HepG2 (cell line): ENCODE data around the gene DHX36. TPM values are rescaled to one million over a fixed set of nuclear protein-coding genes. Genes with fewer than 3 reads are reported as not detected.
A peak's percentile ranks its signal among the peaks of the same experiment; 100 is the strongest.

Source experiments
- CBX2 ChIP-seq, 2 experiments: fragments of 200-600 bp in 1 of 2; sonication (generic); formaldehyde crosslinking in 1 of 2; IDR thresholded peaks; 2 replicates each; pipeline versions ENCODE4 v1.7.0 to v1.8.1; 2018 to 2022; ENCODE audit warnings: low read depth in 2 of 2, low read length in 1 of 2, mild to moderate bottlenecking in 1 of 2, missing genetic modification reagents in 1 of 2
- ERF ChIP-seq: IDR thresholded peaks from 2 replicates; pipeline ENCODE4 v1.6.1; 2018; ENCODE audit warnings: missing biosample characterization, missing genetic modification reagents
- NR2C2 ChIP-seq: sonication (generic); formaldehyde crosslinking; IDR thresholded peaks from 2 replicates; pipeline ENCODE4 v1.4.0; 2020; ENCODE audit warnings: missing genetic modification reagents, mild to moderate bottlenecking, moderate library complexity, borderline replicate concordance
- ZFP36L1 ChIP-seq: sonication (generic); formaldehyde crosslinking; IDR thresholded peaks from 2 replicates; pipeline ENCODE4 v1.8.0; 2022; ENCODE audit warnings: mild to moderate bottlenecking, missing genetic modification reagents, moderate library complexity
- ZKSCAN1 ChIP-seq: fragments of 150-350 bp; IDR thresholded peaks from 2 replicates; pipeline ENCODE4 v1.6.1; 2014; ENCODE audit warnings: low read length
- ZNF7 ChIP-seq: IDR thresholded peaks from 2 replicates; pipeline ENCODE4 v1.6.1; 2016; ENCODE audit warnings: missing biosample characterization, missing genetic modification reagents
- polyA plus RNA-seq, 8 experiments: library from polyadenylated mRNA; depleted of rRNA in 3 of 8; stranded (reverse) in 7 of 8; unstranded in 1 of 8; fragments of >200 nt; fragmentation: Illumina TruSeq in 4 of 8; extraction: Trizol in 4 of 8; gene quantifications; 2 replicates each; pipeline versions ENCODE4 v1.2.1 to v1.2.3, GENCODE V29; 2011 to 2016; ENCODE audit warnings: low read depth in 4 of 8, missing spikeins in 1 of 8, mixed read lengths in 1 of 8; ENCODE audit not compliant: insufficient read depth in 1 of 8
- total RNA-seq, 5 experiments: library from RNA; depleted of rRNA; stranded (reverse); fragments of >200 nt; fragmentation: Illumina TruSeq; extraction: Trizol; gene quantifications; 2 replicates each; pipeline ENCODE4 v1.2.3, GENCODE V29; 2016; ENCODE audit warnings: low read depth in 1 of 5
- TF ChIP-seq, protein P1 (sequence below), 2 experiments: sonication (generic) in 1 of 2; formaldehyde crosslinking in 1 of 2; IDR thresholded peaks; 2 replicates each; pipeline versions ENCODE4 v1.4.0 to v1.6.1; 2016 to 2020; ENCODE audit warnings: borderline replicate concordance in 1 of 2, low read depth in 1 of 2, mild to moderate bottlenecking in 1 of 2, missing genetic modification reagents in 1 of 2
- TF ChIP-seq, protein P2 (sequence below): sonication (generic); formaldehyde crosslinking; IDR thresholded peaks from 2 replicates; pipeline ENCODE4 v1.5.1; 2020; ENCODE audit warnings: mild to moderate bottlenecking, missing genetic modification reagents, borderline replicate concordance
- TF ChIP-seq, protein P3 (sequence below): sonication (generic); formaldehyde crosslinking; IDR thresholded peaks from 2 replicates; pipeline ENCODE4 v1.4.0; 2020; ENCODE audit warnings: missing genetic modification reagents
- TF ChIP-seq, protein P4 (sequence below): sonication (generic); formaldehyde crosslinking; IDR thresholded peaks from 2 replicates; pipeline ENCODE4 v1.5.1; 2020; ENCODE audit warnings: mild to moderate bottlenecking, moderate library complexity, missing genetic modification reagents
- TF ChIP-seq, protein P5 (sequence below): sonication (generic); formaldehyde crosslinking; IDR thresholded peaks from 2 replicates; pipeline ENCODE4 v1.5.1; 2020; ENCODE audit warnings: mild to moderate bottlenecking, missing genetic modification reagents

Gene DHX36
- total and polyA plus RNA-seq, 2 of the 13 experiments (the other 11 are each of a cell fraction or from before 2014, with no cell fraction given), result 30.3 to 44.2 TPM

DNA sequence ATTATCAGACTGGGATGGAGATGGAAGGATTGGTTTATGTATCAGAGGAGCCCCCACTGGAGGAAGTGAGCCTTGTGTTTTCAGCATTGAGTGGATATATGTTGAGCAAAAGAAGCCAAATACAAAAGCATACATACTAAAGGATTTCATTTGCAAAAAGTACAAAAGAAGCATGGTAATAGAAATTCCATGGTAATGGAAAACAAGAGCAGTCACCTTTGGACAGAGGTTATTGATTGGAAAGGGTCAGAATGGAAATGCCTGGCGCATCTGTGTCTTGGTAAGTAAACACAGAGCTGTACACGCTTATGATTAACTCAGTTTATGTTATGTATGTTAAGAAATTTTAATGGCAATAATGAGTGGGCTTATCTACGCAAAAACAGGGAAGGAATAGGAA is 72.7 kb downstream of the DHX36 start (continued):
- TF ChIP-seq, protein P1, sequence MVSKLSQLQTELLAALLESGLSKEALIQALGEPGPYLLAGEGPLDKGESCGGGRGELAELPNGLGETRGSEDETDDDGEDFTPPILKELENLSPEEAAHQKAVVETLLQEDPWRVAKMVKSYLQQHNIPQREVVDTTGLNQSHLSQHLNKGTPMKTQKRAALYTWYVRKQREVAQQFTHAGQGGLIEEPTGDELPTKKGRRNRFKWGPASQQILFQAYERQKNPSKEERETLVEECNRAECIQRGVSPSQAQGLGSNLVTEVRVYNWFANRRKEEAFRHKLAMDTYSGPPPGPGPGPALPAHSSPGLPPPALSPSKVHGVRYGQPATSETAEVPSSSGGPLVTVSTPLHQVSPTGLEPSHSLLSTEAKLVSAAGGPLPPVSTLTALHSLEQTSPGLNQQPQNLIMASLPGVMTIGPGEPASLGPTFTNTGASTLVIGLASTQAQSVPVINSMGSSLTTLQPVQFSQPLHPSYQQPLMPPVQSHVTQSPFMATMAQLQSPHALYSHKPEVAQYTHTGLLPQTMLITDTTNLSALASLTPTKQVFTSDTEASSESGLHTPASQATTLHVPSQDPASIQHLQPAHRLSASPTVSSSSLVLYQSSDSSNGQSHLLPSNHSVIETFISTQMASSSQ (IDR thresholded peaks at IDR 0.05; ENCODE audit: low read depth), result peak; percentile 59; the same call in 1 of the 2 replicates
- TF ChIP-seq, protein P1 (CRISPR knock-in tag; IDR thresholded peaks at IDR 0.05; ENCODE audit: borderline replicate concordance), result no peak
- TF ChIP-seq NR2C2 (CRISPR knock-in tag), result no peak
- peak; percentile 99 for TF ChIP-seq ZNF7 (CRISPR knock-in tag)
- no peak for TF ChIP-seq ERF
- peak; percentile 39; the same call in 1 of the 2 replicates for TF ChIP-seq ZFP36L1 (CRISPR knock-in tag)
- TF ChIP-seq CBX2 (IDR thresholded peaks at IDR 0.05; ENCODE audit: low read depth, low read length), result no peak
- no peak for TF ChIP-seq CBX2 (CRISPR knock-in tag; IDR thresholded peaks at IDR 0.05; ENCODE audit: low read depth)
- TF ChIP-seq, protein P2, sequence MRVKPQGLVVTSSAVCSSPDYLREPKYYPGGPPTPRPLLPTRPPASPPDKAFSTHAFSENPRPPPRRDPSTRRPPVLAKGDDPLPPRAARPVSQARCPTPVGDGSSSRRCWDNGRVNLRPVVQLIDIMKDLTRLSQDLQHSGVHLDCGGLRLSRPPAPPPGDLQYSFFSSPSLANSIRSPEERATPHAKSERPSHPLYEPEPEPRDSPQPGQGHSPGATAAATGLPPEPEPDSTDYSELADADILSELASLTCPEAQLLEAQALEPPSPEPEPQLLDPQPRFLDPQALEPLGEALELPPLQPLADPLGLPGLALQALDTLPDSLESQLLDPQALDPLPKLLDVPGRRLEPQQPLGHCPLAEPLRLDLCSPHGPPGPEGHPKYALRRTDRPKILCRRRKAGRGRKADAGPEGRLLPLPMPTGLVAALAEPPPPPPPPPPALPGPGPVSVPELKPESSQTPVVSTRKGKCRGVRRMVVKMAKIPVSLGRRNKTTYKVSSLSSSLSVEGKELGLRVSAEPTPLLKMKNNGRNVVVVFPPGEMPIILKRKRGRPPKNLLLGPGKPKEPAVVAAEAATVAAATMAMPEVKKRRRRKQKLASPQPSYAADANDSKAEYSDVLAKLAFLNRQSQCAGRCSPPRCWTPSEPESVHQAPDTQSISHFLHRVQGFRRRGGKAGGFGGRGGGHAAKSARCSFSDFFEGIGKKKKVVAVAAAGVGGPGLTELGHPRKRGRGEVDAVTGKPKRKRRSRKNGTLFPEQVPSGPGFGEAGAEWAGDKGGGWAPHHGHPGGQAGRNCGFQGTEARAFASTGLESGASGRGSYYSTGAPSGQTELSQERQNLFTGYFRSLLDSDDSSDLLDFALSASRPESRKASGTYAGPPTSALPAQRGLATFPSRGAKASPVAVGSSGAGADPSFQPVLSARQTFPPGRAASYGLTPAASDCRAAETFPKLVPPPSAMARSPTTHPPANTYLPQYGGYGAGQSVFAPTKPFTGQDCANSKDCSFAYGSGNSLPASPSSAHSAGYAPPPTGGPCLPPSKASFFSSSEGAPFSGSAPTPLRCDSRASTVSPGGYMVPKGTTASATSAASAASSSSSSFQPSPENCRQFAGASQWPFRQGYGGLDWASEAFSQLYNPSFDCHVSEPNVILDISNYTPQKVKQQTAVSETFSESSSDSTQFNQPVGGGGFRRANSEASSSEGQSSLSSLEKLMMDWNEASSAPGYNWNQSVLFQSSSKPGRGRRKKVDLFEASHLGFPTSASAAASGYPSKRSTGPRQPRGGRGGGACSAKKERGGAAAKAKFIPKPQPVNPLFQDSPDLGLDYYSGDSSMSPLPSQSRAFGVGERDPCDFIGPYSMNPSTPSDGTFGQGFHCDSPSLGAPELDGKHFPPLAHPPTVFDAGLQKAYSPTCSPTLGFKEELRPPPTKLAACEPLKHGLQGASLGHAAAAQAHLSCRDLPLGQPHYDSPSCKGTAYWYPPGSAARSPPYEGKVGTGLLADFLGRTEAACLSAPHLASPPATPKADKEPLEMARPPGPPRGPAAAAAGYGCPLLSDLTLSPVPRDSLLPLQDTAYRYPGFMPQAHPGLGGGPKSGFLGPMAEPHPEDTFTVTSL (CRISPR knock-in tag), result peak; percentile 93
- TF ChIP-seq, protein P3, sequence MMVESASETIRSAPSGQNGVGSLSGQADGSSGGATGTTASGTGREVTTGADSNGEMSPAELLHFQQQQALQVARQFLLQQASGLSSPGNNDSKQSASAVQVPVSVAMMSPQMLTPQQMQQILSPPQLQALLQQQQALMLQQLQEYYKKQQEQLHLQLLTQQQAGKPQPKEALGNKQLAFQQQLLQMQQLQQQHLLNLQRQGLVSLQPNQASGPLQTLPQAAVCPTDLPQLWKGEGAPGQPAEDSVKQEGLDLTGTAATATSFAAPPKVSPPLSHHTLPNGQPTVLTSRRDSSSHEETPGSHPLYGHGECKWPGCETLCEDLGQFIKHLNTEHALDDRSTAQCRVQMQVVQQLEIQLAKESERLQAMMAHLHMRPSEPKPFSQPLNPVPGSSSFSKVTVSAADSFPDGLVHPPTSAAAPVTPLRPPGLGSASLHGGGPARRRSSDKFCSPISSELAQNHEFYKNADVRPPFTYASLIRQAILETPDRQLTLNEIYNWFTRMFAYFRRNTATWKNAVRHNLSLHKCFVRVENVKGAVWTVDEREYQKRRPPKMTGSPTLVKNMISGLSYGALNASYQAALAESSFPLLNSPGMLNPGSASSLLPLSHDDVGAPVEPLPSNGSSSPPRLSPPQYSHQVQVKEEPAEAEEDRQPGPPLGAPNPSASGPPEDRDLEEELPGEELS (CRISPR knock-in tag), result peak; percentile 76
- no peak for TF ChIP-seq ZKSCAN1
- TF ChIP-seq, protein P4, sequence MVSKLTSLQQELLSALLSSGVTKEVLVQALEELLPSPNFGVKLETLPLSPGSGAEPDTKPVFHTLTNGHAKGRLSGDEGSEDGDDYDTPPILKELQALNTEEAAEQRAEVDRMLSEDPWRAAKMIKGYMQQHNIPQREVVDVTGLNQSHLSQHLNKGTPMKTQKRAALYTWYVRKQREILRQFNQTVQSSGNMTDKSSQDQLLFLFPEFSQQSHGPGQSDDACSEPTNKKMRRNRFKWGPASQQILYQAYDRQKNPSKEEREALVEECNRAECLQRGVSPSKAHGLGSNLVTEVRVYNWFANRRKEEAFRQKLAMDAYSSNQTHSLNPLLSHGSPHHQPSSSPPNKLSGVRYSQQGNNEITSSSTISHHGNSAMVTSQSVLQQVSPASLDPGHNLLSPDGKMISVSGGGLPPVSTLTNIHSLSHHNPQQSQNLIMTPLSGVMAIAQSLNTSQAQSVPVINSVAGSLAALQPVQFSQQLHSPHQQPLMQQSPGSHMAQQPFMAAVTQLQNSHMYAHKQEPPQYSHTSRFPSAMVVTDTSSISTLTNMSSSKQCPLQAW, result 0 out of 2 replicates have a peak, but pooled peaks have one; percentile 35
- TF ChIP-seq, protein P5, sequence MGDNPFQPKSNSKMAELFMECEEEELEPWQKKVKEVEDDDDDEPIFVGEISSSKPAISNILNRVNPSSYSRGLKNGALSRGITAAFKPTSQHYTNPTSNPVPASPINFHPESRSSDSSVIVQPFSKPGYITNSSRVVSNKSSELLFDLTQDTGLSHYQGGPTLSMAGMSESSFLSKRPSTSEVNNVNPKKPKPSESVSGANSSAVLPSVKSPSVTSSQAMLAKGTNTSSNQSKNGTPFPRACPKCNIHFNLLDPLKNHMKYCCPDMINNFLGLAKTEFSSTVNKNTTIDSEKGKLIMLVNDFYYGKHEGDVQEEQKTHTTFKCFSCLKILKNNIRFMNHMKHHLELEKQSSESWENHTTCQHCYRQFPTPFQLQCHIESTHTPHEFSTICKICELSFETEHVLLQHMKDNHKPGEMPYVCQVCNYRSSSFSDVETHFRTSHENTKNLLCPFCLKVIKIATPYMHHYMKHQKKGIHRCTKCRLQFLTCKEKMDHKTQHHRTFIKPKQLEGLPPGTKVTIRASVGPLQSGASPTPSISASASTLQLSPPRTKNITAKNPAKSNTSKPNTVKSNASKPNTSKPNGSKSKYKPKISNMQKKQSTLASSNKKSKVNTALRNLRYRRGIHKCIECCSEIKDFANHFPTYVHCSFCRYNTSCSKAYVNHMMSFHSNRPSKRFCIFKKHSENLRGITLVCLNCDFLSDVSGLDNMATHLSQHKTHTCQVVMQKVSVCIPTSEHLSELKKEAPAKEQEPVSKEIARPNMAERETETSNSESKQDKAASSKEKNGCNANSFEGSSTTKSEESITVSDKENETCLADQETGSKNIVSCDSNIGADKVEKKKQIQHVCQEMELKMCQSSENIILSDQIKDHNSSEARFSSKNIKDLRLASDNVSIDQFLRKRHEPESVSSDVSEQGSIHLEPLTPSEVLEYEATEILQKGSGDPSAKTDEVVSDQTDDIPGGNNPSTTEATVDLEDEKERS (CRISPR knock-in tag), result 0 out of 2 replicates have a peak, but pooled peaks have one; percentile 42
